Activated CD8-positive, alpha-beta T cell treated with anti-CD3 and anti-CD28 coated beads for 36 hours (primary cell): ENCODE results near the gene NLGN2. TPM values are rescaled to one million over a fixed set of nuclear protein-coding genes. Genes with fewer than 3 reads are reported as not detected.

Source experiments
- ATAC-seq: fragments of 200-7000 bp; cut with Tn5 transposase; one replicate; pipeline ENCODE4 v1.10.0; 2021; ENCODE audit warnings: mild to moderate bottlenecking, moderate library complexity
- CTCF ChIA-PET: fragments of 350-600 bp; sonication (Branson Sonifier 250); formaldehyde crosslinking; loops from one replicate; lab custom pipeline; 2021; ENCODE audit warnings: antibody characterized with exemption; lab: Charles Lee
- POLR2A ChIA-PET: fragments of 350-600 bp; sonication (Branson Sonifier 250); formaldehyde crosslinking; loops from one replicate; lab custom pipeline; 2021; ENCODE audit warnings: antibody characterized with exemption; lab: Charles Lee
- DNase-seq: peaks from one replicate; pipeline ENCODE4 v3.0.0-alpha.2; 2020
- H3K27ac Mint-ChIP-seq: one replicate; pipeline ENCODE4 v1.8.0; 2021; ENCODE audit warnings: mild to moderate bottlenecking, mixed read lengths
- H3K27me3 Mint-ChIP-seq: one replicate; pipeline ENCODE4 v1.8.0; 2021; ENCODE audit warnings: mixed read lengths
- H3K36me3 Mint-ChIP-seq: one replicate; pipeline ENCODE4 v1.8.0; 2021; ENCODE audit warnings: low read depth, mixed read lengths
- H3K4me1 Mint-ChIP-seq: one replicate; pipeline ENCODE4 v1.8.0; 2021; ENCODE audit warnings: low read depth, mixed read lengths
- H3K4me3 Mint-ChIP-seq: one replicate; pipeline ENCODE4 v1.8.0; 2021; ENCODE audit warnings: mild to moderate bottlenecking, moderate library complexity, mixed read lengths
- H3K9me3 Mint-ChIP-seq: one replicate; pipeline ENCODE4 v1.8.0; 2021; ENCODE audit warnings: mixed read lengths
- CTCF ChIP-seq: fragments of 200-600 bp; IDR thresholded peaks from one replicate; pipeline ENCODE4 v1.8.0; 2022; ENCODE audit warnings: antibody characterized with exemption, mild to moderate bottlenecking
- intact Hi-C: fragments of 100-400 bp; cut with micrococcal nuclease; formaldehyde crosslinking; loops from one replicate; pipeline ENCODE4 v1.10.0; 2022
- total RNA-seq, 2 experiments: library from RNA; stranded (reverse); gene quantifications; one replicate each; pipeline ENCODE4 v1.2.3, GENCODE V29; 2021

Gene NLGN2
- total RNA-seq, 2 experiments from 2014 or later, result 9.4 to 10.9 TPM

GRCh38 chr17:7406235-7406825 lies 1.3 kb upstream of the NLGN2 start:
- peak overlapping the region; percentile 57 for H3K27ac Mint-ChIP-seq
- H3K36me3 Mint-ChIP-seq, result no peaks in the 10 kb centered on the region
- H3K4me3 Mint-ChIP-seq, result peak overlapping the region; percentile 57
- ChIA-PET POLR2A (interaction anchor here (0.8 to 1.8 kb wide), 7 partner anchors 8 to 93 kb away, joined by 3 to 5 read pairs (median 4); no protein-coding TSS in a partner anchor), CTCF (interaction anchor here (0.7 to 1.7 kb wide), 2 partner anchors 31 to 155 kb away, joined by 3 to 8 read pairs; no protein-coding TSS in a partner anchor)
- H3K9me3 Mint-ChIP-seq, result no peaks in the 10 kb centered on the region
- DNase-seq (no peak), ATAC-seq (no peak)
- peaks cover 2% of the 10 kb centered on the region for H3K27me3 Mint-ChIP-seq
- no peak for TF ChIP-seq CTCF
- intact Hi-C loops, result no loop called here
- H3K4me1 Mint-ChIP-seq, result peaks cover 14% of the 10 kb centered on the region

DNA sequence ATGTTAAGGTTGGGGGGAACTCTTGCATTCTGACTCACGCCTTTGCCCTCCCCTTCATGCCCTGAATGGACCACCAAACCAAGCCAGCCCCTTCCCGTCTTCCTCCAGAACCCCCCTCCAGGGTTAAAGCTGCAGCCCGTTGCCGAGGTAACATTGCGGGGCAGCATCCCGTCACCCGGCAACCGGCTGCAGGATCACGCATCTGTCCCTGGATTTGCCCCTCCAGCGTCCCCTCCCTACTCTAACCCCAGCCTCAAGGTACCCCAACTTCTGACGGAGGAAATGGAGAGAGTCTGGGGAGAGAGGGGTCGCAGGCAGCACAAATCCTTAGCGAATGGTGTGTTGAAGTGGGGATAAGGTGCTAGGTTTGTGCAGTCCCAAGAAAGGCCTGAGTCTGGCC lies 563 bp upstream of the NLGN2 start:
- DNase-seq (no peak), ATAC-seq (no peak)
- Mint-ChIP-seq H3K27ac (no peak overlapping the region), H3K27me3 (peaks cover 2% of the 10 kb centered on the region), H3K4me3 (no peak overlapping the region), H3K36me3 (no peaks in the 10 kb centered on the region), H3K9me3 (no peaks in the 10 kb centered on the region), H3K4me1 (peaks cover 14% of the 10 kb centered on the region)
- POLR2A ChIA-PET, result interaction anchor here (0.8 to 1.8 kb wide), 6 partner anchors 9 to 94 kb away, joined by 3 to 5 read pairs (median 4); no protein-coding TSS in a partner anchor
- CTCF ChIA-PET, result interaction anchor here (1.7 kb wide), 1 partner anchor 30 kb away, joined by 8 read pairs; no protein-coding TSS in a partner anchor
- intact Hi-C loops, result no loop called here
- no peak for TF ChIP-seq CTCF

DNA sequence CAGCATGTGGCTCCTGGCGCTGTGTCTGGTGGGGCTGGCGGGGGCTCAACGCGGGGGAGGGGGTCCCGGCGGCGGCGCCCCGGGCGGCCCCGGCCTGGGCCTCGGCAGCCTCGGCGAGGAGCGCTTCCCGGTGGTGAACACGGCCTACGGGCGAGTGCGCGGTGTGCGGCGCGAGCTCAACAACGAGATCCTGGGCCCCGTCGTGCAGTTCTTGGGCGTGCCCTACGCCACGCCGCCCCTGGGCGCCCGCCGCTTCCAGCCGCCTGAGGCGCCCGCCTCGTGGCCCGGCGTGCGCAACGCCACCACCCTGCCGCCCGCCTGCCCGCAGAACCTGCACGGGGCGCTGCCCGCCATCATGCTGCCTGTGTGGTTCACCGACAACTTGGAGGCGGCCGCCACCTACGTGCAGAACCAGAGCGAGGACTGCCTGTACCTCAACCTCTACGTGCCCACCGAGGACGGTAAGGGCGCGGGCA lies 645 bp downstream of the NLGN2 start:
- H3K36me3 Mint-ChIP-seq, result no peaks in the 10 kb centered on the region
- POLR2A ChIA-PET, result interaction anchor here (1.3 to 1.4 kb wide), 2 partner anchors 17 to 28 kb away, joined by 4 read pairs; partner anchors contain the start of gene SPEM2
- no peak for TF ChIP-seq CTCF
- CTCF ChIA-PET, result no interaction called here
- H3K27me3 Mint-ChIP-seq, result peaks cover 2% of the 10 kb centered on the region
- H3K4me3 Mint-ChIP-seq, result peak overlapping the region; percentile 38
- peak overlapping the region; percentile 38 for H3K27ac Mint-ChIP-seq
- H3K9me3 Mint-ChIP-seq, result no peaks in the 10 kb centered on the region
- intact Hi-C loops, result no loop called here
- DNase-seq (peak; percentile 51), ATAC-seq (no peak)
- H3K4me1 Mint-ChIP-seq, result peaks cover 9% of the 10 kb centered on the region

DNA sequence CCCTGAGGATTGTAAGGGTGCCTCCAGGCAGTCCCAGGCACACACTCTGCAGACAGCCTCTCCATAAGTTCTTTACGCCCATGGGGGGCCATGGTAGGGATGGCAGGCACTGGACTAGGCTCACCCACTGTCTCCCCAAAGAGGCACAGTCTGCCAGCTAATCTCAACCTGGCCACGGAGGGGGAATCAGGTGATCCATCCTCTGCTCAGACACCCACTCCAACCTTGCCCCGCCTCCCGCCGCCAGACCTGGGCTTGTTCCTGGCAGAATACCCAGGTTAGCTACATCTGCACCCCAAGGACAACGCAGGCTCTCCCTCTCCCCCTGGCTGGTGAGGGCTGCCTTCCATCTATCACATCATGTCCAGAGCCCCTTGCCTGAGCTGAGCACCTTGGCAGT lies 1.2 kb downstream of the NLGN2 start:
- ChIA-PET POLR2A (interaction anchor here (1.1 to 1.4 kb wide), 3 partner anchors 10 to 28 kb away, joined by 3 to 4 read pairs (median 4); partner anchors contain the start of gene SPEM2), CTCF (no interaction called here)
- Mint-ChIP-seq H3K27ac (peak overlapping the region; percentile 31), H3K4me1 (peaks cover 9% of the 10 kb centered on the region), H3K9me3 (no peaks in the 10 kb centered on the region), H3K36me3 (no peaks in the 10 kb centered on the region), H3K4me3 (peak overlapping the region; percentile 41), H3K27me3 (peaks cover 2% of the 10 kb centered on the region)
- no peak for TF ChIP-seq CTCF
- ATAC-seq (no peak), DNase-seq (peak; percentile 25)
- intact Hi-C loops, result no loop called here

GRCh38 chr17:7409716-7410115 lies 2.1 kb downstream of the NLGN2 start:
- H3K36me3 Mint-ChIP-seq, result no peaks in the 10 kb centered on the region
- DNase-seq (no peak), ATAC-seq (no peak)
- H3K27me3 Mint-ChIP-seq, result peaks cover 2% of the 10 kb centered on the region
- intact Hi-C loops, result no loop called here
- H3K4me3 Mint-ChIP-seq, result no peak overlapping the region
- no peaks in the 10 kb centered on the region for H3K9me3 Mint-ChIP-seq
- POLR2A ChIA-PET, result interaction anchor here (1.1 to 1.4 kb wide), 3 partner anchors 9 to 27 kb away, joined by 3 to 4 read pairs (median 4); partner anchors contain the start of gene SPEM2
- peaks cover 9% of the 10 kb centered on the region for H3K4me1 Mint-ChIP-seq
- no peak for TF ChIP-seq CTCF
- no peak overlapping the region for H3K27ac Mint-ChIP-seq
- CTCF ChIA-PET, result no interaction called here
